Heart left ventricle (tissue), 13 donors: ENCODE measurements around the gene IDNK.

Source experiments
- CTCF ChIP-seq, 12 donors: fragments of 200-600 bp; sonication (generic) in 4 of 12; IDR thresholded peaks; one replicate each; pipeline versions ENCODE4 v1.5.0 to v1.8.0; 2018 to 2022; ENCODE audit warnings: antibody characterized with exemption in 12 of 12, mild to moderate bottlenecking in 5 of 12
- POLR2A ChIP-seq, 2 donors: fragments of 450-650 bp; IDR thresholded peaks; one replicate each; pipeline ENCODE4 v1.6.1; 2017; ENCODE audit warnings: antibody characterized with exemption in 2 of 2, mild to moderate bottlenecking in 2 of 2, moderate library complexity in 2 of 2
- donor health status: ischemic (EF 13 %, LVEDD 7.1; RV severe dilation, severe dysfunction).
- donor health status: DM: no; HTN: yes; CAD: no.
- donor health status: DM: no; HTN: no; CAD: no.
- donor health status: ischemic (EF 25% LVEDD 6.9; RV normal size, moderate dysfunction).
- donor health status: ischemic (EF 25% LVEDD 5.7; RV mildly dilated, moderate dysfunction).
- donor health status: ischemic (EF 35%, LVEDD 5.7; RV mildly dilated, moderate dysfunction).
- donor health status: nonischemic (EF 11% LVEDD 7.7; RV severe dilation, severe dysfunction).
- donor health status: DM: yes; HTN: yes; CAD: no.
- donor health status: PGD.
- donor health status: ischemic (EF 29% LVEDD 5.4; RV normal size, mild dysfunction).
- donor health status: nonischemic (EF 23%, LVEDD 6.1; RV moderate dilation, normal function).

GRCh38 chr9:83677596-83677995 lies 54.7 kb downstream of the IDNK start:
- TF ChIP-seq CTCF (IDR thresholded peaks at IDR 0.05) (no peak), POLR2A (IDR thresholded peaks at IDR 0.05) (no peak)
